HG02678 (cell line): ENCODE results near the gene MTO1.
"Not testable (repeated sequence)": the region's sequence is repeated elsewhere in the genome, so short reads cannot be mapped to it uniquely, and the experiment has no call there.

Experiments used
- ATAC-seq: cut with Tn5 transposase; IDR thresholded peaks from one replicate; pipeline ENCODE4 v1.9.1; 2021; ENCODE audit warnings: mild to moderate bottlenecking, moderate library complexity; ENCODE audit not compliant: unreplicated experiment

The MTO1 gene

DNA sequence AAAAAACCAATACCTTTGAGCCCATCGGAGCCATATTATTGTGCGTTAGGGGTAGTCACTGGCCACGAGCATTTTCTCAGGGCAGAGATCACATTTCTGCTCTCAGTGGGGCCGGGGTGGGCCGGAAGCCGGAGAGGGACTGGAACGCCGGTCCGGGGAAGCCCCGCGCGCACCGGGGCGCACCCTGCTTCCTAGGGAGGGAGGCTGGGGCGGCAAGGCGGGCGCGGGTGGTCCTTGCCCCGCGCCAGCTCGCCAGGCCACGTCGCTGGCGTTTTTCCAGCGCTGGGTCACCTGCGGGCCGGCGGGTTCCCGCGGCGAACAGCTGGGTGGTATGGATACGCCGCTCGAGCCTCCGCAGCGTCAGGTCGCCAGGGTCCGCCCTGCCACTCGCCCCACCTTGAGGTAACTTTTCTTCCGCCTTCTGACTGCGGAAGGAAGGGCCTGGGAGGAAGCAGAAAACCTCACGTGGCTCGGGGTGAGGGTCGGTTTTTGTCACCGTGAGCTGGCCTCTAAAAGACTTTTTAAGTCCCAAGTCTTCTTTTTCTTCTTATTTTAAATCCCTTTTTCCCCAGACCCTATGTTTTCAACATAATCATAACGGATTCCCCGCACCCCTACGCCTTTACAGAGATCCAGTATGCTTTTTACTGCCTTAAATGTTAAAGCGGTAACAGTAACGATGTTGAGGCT lies 62.0 kb downstream of the MTO1 start:
- peak; percentile 51 for ATAC-seq

DNA sequence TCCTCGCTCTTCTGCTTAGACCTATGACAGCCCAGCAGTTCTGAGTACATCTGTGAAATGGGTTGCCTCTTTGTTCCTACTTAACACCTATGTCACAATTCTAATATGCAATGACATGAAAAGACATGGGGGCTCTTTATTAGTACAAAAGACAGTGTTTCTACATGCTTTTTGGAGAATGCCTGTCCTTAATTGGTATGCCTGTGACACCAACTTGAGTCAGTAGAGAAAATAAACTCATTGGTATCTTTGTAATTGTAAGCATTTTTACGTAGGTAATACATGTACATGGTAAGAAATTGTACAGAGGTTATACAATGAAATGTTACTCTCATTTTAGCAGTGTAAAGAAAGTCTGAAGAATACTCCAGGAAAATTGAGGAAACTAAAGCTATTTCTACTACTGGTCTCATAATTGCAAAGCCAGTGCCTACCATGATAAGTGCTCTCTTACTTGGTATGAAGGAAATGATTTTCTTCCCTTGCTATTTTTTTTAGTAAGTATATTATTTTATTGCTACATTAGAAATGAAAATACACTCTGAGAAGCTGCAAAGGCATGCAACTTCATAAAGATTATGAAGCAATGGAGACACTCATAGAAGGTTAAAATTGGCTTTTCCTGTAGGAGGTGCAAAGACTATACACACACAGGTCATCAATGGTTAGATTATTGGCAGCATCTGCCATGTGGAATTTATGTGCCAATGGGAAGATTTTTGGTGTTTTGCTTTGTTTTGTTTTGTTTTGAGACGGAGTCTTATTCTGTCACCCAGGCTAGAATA lies 64.2 kb downstream of the MTO1 start:
- no peak for ATAC-seq

DNA sequence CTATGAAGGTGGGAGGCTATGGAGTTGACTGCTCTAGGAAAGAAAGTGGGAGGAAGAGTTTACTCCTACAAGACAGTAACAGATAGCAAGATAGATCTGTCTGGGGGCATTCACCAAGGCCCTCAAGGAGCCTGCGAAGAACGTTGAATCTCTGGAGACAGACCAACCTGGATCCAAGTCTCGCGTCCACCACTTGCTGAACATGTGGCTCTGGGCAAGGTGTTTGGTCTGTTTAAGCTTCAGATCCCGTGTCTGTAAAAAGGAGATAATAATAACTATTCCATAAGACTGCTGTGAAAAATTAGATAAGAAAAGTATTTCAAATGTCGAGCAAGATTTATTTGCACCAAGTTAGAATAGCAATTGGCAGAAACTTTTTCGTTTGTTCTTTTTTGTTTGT lies 67.4 kb downstream of the MTO1 start:
- no peak for ATAC-seq

DNA sequence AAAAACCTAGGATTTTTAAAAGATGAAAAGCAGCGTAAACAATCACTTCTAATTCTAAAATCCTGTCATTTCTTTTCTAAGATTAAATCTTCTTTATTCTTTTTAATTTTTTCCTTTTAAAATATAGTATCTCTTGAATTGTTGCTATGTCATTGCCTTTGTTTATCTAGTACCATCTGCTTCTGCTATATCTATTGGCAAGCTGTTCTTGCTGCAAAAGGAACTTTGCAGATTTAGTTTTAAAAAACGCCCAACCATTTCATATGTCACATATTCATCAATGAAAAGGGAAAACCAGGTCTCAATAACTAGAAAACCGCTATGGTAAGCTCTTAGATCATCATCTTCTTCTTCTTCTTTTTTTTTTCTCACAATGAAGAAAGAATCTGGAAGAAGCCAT lies 70.8 kb downstream of the MTO1 start:
- no peak for ATAC-seq

DNA sequence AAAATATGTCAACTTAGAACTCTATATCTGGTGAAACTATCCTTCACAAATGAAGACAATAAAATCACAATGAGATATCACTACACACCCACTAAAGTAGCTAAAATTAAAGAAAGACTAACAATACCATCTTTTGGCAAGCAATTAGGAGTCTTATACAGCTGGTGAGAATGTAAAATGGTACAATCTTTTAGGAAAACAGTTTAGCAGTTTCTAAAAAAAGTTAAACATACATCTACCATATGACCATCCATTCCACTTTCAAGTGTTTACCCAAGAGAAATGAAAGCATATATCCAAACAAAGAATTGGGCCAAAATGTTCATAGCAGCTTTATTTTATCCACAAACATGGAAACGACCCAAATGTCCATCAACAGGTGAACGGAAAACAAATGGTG lies 73.1 kb downstream of the MTO1 start:
- no peak for ATAC-seq

DNA sequence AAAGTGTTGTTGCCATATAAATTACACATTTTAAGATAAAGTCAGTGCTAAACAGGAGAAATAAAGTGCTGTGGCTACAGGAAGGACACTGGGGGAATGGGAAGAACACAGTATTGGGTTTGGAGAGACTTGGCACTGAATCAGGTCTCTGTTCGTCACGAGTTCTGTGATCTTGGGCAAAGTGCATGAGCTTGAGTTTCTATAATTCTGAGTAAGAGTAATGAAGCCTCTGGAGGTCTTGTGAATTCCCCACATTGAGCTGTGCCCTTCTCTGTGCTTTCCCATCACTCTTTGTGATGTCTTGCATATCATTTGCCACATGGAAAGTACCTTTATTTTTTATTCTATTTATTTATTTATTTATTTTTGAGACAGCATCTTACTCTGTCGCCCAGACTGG lies 76.1 kb downstream of the MTO1 start:
- no peak for ATAC-seq

DNA sequence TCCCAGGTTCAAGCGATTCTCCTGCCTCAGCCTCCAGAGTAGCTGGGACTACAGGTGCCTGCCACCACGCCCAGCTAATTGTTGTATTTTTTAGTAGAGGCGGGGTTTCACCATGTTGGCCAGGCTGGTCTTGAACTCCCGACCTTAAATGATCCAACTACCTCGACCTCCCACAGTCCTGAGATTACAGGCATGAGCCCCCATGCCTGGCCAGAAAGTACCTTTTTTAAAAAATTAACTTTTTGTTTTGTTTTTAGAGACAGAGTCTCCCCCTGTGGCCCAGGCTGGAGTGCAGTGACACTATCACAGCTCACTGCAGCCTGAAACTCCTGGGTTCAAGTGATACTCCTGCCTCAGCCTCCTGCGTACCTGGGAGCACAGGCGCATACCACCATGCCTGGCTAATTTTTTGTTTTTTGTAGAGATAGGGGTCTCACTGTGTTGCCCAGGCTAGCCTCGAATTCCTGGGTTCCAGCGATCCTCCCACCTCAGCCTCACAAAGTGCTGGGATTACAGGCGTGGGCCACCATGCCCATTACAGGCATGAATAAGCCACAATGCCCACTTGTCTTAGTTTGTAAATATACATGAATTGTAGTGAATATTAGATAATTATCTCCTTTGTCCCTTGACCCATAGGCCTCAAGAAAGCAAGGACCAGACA lies 76.7 kb downstream of the MTO1 start:
- no peak for ATAC-seq

DNA sequence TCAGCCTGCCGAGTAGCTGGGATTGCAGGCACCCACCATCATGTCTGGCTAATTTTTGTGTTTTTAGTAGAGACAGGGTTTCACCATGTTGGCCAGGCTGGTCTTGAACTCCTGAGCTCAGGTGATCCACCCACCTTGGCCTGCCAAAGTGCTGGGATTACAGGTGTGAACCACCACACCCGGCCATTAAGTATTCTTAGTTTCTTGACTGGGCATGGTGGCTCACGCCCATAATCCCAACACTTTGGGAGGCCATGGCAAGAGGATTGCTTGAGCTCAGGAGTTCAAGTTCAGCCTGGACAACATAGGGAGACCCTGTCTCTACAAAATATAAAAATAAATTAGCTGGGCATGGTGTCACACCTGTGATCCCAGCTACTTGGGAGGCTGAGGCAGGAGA lies 80.9 kb downstream of the MTO1 start:
- ATAC-seq, result not testable (repeated sequence)

DNA sequence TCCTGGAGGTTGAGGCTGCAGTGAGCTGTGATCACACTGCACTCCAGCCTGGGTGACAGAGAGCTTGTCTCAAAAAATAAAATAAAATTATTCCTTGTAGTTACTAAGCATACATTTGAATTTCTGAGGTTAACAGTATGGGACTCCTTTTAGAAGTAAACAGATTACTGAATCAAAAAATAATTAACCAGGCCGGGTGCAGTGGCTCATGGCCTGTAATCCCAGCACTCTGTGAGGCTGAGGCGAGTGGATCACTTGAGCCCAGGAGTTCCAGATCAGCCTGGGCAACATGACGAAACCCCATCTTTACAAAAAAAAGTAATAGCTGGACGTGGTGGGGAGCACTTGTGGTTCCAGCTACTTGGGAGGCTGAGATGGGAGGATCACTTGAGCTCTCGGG lies 81.4 kb downstream of the MTO1 start:
- ATAC-seq, result no peak

DNA sequence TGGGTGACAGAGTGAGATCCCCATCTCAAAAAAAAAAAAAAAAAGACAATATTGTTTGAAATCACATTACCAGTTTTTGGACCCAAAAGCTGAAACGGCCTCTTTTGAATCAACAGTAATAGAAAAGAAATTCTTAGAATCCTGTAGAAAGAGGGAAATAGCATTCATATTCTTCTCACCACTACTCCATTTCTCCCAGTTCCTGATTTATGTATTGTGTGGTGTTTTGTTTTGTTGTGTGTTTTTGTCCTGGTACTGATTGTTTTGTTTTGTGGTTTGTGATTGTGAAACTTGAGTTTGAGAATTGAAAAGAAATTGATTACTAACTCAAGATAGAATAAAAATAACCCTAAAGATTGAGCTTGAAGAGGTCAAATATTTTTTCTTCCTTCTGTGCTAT lies 85.5 kb downstream of the MTO1 start:
- ATAC-seq, result no peak

DNA sequence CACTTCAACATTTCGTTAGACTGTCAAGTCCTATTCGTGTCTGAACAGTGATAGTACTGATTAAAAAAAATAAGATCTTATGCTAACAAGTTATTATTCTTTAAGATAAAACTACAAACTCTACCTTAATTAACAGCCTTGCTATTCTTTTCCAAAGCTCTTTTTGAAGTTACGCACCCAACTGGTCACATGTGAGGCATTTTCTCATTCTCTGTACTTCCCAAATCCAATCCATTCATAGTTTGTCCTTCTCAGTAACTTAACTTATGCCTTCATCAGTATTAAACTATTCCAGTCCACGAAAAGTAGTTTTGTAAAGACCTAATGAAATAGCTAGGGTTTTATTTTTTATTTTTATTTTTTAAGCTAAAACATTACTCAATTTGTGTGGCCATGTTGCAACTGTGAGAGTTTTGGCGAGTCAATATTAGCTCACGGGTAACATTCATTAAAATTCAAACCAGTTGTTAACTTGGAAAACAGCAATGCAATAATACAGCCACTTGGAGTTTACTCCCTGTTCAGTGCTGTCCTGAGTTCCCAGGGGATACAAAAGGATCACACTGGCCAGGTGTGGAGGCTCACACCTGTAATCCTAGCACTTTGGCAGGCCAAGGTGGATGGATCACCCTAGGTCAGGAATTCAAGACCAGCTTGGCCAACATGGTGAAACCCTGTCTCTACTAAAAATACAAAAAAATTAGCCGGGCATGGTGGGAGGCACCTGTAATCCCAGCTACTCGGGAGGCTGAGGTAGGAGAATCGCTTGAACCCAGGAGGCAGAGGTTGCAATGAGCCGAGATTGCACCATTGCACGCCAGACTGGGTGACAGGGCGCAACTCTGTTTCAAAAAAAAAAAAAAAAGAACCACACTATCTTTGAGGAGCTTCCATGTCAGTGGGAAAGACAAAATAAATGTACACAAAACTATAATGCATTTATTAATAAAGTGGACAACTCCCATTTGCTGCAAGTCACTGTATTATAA lies 87.2 kb downstream of the MTO1 start:
- no peak for ATAC-seq

DNA sequence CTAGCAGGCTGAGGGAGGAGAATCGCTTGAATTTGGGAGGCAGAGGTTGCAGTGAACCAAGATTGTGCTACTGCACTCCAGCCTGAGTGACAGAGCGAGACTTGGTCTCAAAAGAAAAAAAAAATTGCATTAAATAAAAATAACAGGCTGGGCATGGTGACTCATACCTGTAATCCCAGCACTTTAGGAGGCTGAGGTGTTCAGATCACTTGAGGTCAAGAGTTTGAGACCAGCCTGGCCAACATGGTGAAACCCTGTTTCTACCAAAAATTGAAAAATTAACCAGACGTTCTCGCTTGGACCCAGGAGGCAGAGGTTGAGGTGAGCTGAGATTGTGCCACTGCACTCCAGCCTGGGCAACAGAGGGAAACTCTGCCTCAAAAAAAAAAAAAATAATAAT lies 89.6 kb downstream of the MTO1 start:
- not testable (repeated sequence) for ATAC-seq

DNA sequence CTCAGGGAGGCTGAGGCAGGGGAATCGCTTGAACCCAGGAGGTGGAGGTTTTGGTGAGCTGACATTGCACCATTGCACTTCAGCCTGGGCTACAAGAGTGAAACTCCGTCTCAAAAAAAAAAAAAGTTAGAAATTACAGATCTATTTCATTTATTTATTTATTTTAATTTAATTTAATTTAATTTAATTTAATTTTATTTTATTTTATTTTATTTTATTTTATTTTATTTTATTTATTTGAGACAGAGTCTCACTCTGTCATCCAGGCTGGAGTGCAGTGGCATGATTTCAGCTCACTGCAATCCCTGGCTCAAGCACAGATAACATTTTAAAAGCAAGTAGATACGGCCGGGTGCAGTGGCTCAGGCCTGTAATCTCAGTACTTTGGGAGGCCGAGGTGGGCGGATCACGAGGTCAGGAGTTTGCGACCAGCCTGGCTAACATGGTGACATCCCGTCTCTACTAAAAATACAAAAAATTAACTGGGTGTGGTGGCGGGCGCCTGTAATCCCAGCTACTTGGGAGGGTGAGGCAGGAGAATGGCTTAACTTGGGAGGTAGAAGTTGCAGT lies 93.9 kb downstream of the MTO1 start:
- ATAC-seq, result not testable (repeated sequence)

DNA sequence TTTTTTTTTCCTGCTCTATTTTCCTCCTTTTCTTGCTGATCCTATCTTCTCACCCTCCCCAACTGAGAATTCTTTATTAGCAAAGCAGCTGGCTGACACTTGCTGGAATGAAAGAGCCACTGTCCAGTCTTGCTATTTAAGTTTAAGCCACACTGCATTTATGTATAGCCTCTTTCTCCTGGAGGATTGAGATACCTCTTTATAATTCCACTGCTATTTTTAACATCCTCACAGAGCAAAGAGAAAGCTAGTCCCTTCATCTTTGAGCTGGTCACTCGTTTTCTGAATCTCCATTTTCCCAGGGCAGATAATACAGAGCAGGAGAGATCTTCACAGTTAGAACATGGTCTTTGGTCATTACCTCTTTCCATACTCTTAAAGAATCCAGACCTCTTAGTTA lies 95.3 kb downstream of the MTO1 start:
- ATAC-seq, result no peak
